Aorta (tissue), 5 donors: ENCODE data around the gene CELF5. TPM values are rescaled to one million over a fixed set of nuclear protein-coding genes. Genes with fewer than 3 reads are reported as not detected.
A peak's percentile ranks its signal among the peaks of the same experiment; 100 is the strongest.
"Not testable (repeated sequence)": the region's sequence is repeated elsewhere in the genome, so short reads cannot be mapped to it uniquely, and the experiment has no call there.

ENCODE experiments used
- ATAC-seq: fragments of 200-7000 bp; cut with Tn5 transposase; one replicate; pipeline ENCODE4 v1.9.1; 2022; ENCODE audit warnings: moderate library complexity; ENCODE audit not compliant: low FRiP score
- DNase-seq, 2 donors: peaks; one replicate each; pipeline ENCODE4 v3.0.0-alpha.2; 2020
- H3K27ac ChIP-seq, 2 donors: one replicate each; pipeline ENCODE4 v1.5.1; 2013; ENCODE audit warnings: low read length in 2 of 2, mild to moderate bottlenecking in 2 of 2, moderate library complexity in 2 of 2, control low read depth in 1 of 2, inconsistent platforms in 1 of 2, low read depth in 1 of 2
- H3K27me3 ChIP-seq, 2 donors: one replicate each; pipeline ENCODE4 v1.6.1; 2013; ENCODE audit warnings: control low read depth in 1 of 2, low read length in 1 of 2, mild to moderate bottlenecking in 1 of 2, moderate library complexity in 1 of 2; ENCODE audit not compliant: insufficient read depth in 2 of 2, control insufficient read depth in 1 of 2
- H3K36me3 ChIP-seq, 2 donors: one replicate each; pipeline ENCODE4 v1.6.1; 2013; ENCODE audit warnings: control low read depth in 1 of 2, low read length in 1 of 2, mild to moderate bottlenecking in 1 of 2; ENCODE audit not compliant: insufficient read depth in 2 of 2, control insufficient read depth in 1 of 2
- H3K4me1 ChIP-seq, 2 donors: one replicate each; pipeline ENCODE4 v1.6.1; 2013; ENCODE audit warnings: low read length in 2 of 2, control low read depth in 1 of 2, mild to moderate bottlenecking in 1 of 2, moderate library complexity in 1 of 2; ENCODE audit not compliant: insufficient read depth in 2 of 2, control insufficient read depth in 1 of 2
- H3K4me3 ChIP-seq, 2 donors: one replicate each; pipeline ENCODE4 v1.5.1; 2013; ENCODE audit warnings: low read length in 2 of 2, control low read depth in 1 of 2, mild to moderate bottlenecking in 1 of 2
- H3K9me3 ChIP-seq: one replicate; pipeline ENCODE4 v1.6.1; 2013; ENCODE audit warnings: mild to moderate bottlenecking, low read length; ENCODE audit not compliant: control insufficient read depth
- WGBS, 2 donors: extraction: QIAGEN DNeasy Blood & Tissue Kit; methylation state at CpG; one replicate each; pipeline ENCODE4 v1.1.7; 2013; 5-methylcytosine and 5-hydroxymethylcytosine counted together
- intact Hi-C, 2 donors: fragments of 100-400 bp; cut with DNase I; formaldehyde crosslinking; loops; one replicate each; pipeline versions ENCODE4 v1.14.2 to v1.15.0; 2022
- polyA plus RNA-seq, 2 donors: library from polyadenylated mRNA; stranded (reverse); fragments of 200-250 nt; gene quantifications; one replicate each; pipeline ENCODE4 v1.2.3, GENCODE V29; 2013
- total RNA-seq, 2 donors: library from RNA; stranded (reverse); fragmentation: NEBNext Ultra II Directional; extraction: Animal tissue kit (Norgen Biotek cat#: 25700); gene quantifications; one replicate each; pipeline ENCODE4 v1.2.1, GENCODE V29; 2021
- donor health status: healthy with polysubstance abuse.
- donor health status: Bipolar disorder and iron deficiency.
- donor health status: DM: no; HTN: no; CAD: no.
- donor health status: DM: no; HTN: no; CAD: no.
- donor health status: DM: yes; HTN: yes; CAD: no.

Gene CELF5
- total and polyA plus RNA-seq, 4 donors: 0.08 TPM; not detected in 3

DNA sequence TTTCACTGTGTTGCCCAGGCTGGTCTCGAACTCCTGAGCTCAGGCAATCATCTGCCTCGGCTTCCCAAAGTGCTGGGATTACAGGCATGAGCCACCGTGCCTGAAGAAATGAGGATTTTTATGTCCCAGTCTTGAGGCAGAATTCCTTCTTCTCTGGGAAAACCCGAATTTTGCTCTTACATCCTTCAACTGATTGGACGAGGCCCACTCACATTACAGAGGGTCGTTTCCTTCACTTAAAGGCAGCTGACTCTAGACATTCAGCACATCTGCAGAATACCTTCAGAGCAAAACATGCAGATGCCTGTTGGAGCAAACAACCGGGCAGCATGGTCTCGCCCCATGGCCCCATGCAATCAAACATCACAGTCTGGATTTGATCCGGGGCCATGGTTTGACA lies 105.6 kb downstream of the CELF5 start:
- Histone ChIP-seq H3K4me1 (no peaks in the 10 kb centered on the region), H3K27ac (no peak overlapping the region), H3K9me3 (no peaks in the 10 kb centered on the region), H3K27me3 (no peaks in the 10 kb centered on the region), H3K36me3 (no peaks in the 10 kb centered on the region), H3K4me3 (no peak overlapping the region)
- no peak for DNase-seq
- ATAC-seq: no peak
- whole genome bisulfite sequencing, 2 donors: 88% methylated on average over 9 of the region's 9 CpGs
- intact Hi-C loops: no loop called here

DNA sequence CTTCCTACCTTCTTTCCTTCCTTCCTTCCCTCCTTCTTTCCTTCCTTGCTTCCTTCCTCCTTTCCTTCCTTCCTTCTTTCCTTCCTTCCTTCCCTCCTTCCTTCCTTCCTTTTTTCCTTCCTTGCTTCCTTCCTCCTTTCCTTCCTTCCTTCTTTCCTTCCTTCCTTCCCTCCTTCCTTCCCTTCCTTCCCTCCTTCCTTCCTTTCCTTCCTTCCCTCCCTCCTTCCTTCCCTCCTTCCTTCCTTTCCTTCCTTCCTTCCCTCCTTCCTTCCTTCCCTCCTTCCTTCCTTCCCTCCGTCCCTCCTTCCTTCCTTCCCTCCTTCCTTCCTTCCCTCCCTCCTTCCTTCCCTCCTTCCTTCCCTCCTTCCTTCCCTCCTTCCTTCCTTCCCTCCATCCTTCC lies 107.8 kb downstream of the CELF5 start:
- ATAC-seq, H3K36me3 ChIP-seq, H3K27me3 ChIP-seq, H3K9me3 ChIP-seq, H3K4me1 ChIP-seq, DNase-seq, H3K27ac ChIP-seq, intact Hi-C loops, H3K4me3 ChIP-seq: not testable (repeated sequence)
- WGBS, 2 donors: 90 to 91% methylated on average over 1 of the region's 1 CpG

DNA sequence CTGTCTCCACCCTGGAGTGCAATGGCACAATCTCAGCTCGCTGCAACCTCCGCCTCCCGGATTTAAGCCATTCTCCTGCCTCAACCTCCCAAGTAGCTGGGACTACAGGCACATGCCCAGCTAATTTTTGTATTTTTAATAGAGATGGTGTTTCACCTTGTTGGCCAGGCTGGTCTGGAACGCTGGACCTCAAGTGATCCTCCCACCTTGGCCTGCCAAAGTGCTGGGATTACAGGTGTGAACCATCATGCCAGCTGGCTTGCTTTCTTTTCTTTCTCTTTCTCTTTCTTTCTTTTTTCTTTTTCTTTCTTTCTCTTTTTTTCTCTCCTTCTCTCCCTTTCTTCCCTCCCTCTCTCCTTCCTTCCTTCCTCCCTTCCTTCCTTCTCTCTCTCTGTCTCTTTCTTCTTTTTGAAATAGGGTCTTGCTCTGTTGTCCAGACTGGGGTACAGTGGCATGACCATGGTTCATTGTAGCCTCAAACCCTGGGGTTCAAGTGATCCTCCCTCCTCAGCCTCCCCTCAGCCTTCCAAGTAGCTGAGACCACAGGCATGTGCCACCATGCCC lies 108.6 kb downstream of the CELF5 start:
- H3K4me1 ChIP-seq: peaks cover 0 to 2% of the 10 kb centered on the region in 2 donors
- no peaks in the 10 kb centered on the region for H3K27me3 ChIP-seq
- H3K4me3 ChIP-seq: no peak overlapping the region
- intact Hi-C loops: no loop called here
- WGBS, 2 donors: 85 to 86% methylated on average over 4 of the region's 4 CpGs
- ATAC-seq: no peak
- no peak for DNase-seq
- H3K36me3 ChIP-seq: no peaks in the 10 kb centered on the region
- no peaks in the 10 kb centered on the region for H3K9me3 ChIP-seq
- H3K27ac ChIP-seq: no peak overlapping the region

DNA sequence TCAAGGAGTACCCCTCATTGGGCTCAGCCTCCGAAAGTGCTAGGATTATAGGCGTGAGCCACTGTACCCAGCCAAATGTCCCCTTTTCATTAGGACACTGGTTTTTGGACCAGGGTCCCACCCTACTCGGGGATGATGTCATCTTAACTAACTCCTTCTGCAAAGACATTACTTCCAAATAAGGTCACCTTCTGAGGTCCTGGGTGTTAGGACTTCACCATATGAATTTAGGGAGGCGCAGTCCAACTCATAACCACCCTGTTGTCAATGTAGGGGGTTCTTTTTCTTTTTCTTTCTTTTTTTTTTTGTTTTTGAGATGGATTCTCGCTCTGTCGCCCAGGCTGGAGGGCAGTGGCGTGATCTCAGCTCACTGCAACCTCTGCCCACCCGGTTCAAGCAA lies 109.2 kb downstream of the CELF5 start:
- WGBS, 2 donors: 76 to 78% methylated on average over 8 of the region's 8 CpGs
- DNase-seq (no peak), ATAC-seq (no peak)
- Histone ChIP-seq H3K4me1 (peaks cover 0 to 3% of the 10 kb centered on the region in 2 donors), H3K9me3 (no peaks in the 10 kb centered on the region), H3K27me3 (no peaks in the 10 kb centered on the region), H3K4me3 (no peak overlapping the region), H3K27ac (no peak overlapping the region), H3K36me3 (no peaks in the 10 kb centered on the region)
- intact Hi-C loops: no loop called here

DNA sequence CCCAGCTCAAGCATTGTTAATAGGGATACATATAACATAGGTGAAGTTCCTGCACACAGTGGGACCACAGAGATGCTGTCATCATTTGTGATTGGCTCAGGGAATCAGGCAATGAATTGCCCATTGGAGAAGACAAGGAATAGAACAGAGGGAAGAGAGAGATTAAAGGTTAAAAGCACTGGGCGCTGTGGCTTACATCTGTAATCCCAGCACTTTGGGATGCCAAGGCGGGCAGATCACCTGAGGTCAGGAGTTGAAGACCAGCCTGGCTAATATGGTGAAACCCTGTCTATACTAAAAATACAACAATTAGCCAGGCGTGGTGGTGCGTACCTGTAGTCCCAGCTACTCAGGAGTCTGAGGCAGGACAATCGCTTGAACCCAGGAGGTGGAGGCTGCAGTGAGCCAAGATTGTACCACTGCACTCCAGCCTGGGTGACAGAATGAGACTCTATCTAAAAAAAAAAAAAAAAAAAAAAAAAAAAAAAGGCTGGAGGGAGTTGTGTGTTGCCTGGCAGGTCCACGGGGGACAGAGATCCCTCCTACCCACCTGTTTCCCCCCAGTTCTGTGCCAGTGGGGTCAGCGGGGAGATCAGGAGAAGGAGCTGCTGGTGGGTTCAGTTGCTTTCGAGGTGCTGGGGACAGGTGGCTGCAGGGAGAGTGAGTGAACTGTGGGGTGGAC lies 110.4 kb downstream of the CELF5 start:
- H3K27ac ChIP-seq: peak overlapping the region in 1 of 2 donors; percentile 97
- not testable (repeated sequence) for DNase-seq, H3K4me1 ChIP-seq, H3K4me3 ChIP-seq, H3K9me3 ChIP-seq, ATAC-seq, H3K27me3 ChIP-seq, H3K36me3 ChIP-seq
- 81 to 82% methylated on average over 8 of the region's 8 CpGs for WGBS, 2 donors
- intact Hi-C loops: loop anchor here in 1 of 2 donors (5.0 kb wide), 2 partner anchors 92 to 122 kb away; no protein-coding TSS in a partner anchor

DNA sequence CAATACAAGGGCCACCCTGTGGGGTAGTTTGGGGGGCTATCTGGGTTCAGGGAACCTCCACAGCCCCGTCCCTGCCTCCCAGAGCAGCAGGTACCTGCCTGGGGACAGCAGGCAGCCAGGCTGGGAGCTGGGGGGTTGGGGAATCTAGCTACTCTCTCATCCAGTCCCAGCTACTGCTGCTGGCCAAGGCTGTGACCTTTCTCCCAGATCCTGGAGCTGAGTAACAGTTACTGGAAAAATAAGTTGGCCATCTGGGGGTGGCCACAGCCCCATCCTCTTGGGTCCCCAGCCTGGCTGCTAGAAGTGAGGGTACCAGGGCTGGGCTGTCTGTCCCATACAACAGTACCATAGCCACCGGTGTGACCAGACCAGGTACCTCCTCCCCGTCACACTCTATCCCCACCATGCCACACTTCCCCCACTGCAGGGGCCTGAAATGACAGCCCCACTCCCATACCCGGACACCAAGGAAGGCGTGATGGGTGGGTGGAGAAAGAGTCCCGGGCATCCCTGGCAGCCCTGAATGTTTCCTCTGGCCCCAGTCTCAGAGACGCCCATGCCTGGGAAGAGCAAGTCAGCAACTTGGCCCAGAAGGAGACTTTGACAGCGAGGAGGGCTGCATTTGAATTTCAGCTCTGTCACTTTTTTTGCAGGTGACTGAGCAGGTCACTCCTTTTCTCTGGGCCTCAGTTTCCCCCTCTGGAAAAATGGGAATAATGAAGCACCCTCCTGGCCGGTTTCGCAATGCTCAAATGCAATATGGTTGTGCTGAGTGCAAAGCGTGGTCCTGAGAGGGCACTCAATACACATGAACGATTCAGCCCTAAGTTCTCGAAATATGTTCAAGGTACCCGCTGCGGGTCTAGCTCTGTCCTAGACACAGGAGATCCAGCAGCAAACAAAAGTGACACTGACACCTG lies 111.2 kb downstream of the CELF5 start:
- Histone ChIP-seq H3K27me3 (no peaks in the 10 kb centered on the region), H3K36me3 (no peaks in the 10 kb centered on the region), H3K9me3 (no peaks in the 10 kb centered on the region), H3K4me3 (no peak overlapping the region), H3K4me1 (peaks cover 0 to 4% of the 10 kb centered on the region in 2 donors), H3K27ac (peak overlapping the region; percentile 57 to 97)
- ATAC-seq: peak; percentile 62
- 56 to 57% methylated on average over 15 of the region's 15 CpGs for WGBS, 2 donors
- intact Hi-C loops: loop anchor here in 1 of 2 donors (2.0 to 5.0 kb wide), 3 partner anchors 69 to 122 kb away; no protein-coding TSS in a partner anchor
- peak in 1 of 2 donors; percentile 81 for DNase-seq

DNA sequence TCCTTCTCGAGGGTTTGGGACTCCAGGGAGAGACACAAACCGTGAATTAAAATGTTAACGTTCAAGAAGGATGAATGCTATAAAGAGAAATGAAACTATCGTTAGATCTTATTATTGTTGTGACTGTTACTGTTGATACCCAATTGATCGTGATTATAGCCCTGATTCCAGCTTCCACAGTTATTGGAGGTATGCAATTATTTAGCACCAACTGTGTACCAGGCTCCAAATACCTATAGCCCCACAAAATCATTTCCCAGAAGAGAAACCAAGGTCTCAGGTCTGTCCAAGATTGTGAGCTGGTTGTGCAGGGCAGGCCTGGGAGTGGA lies 111.9 kb downstream of the CELF5 start:
- Histone ChIP-seq H3K9me3 (no peaks in the 10 kb centered on the region), H3K36me3 (no peaks in the 10 kb centered on the region), H3K4me3 (no peak overlapping the region), H3K27me3 (no peaks in the 10 kb centered on the region), H3K4me1 (peaks cover 0 to 4% of the 10 kb centered on the region in 2 donors), H3K27ac (peak overlapping the region; percentile 4 to 97)
- ATAC-seq (no peak), DNase-seq (no peak)
- intact Hi-C loops: loop anchor here in 1 of 2 donors (2.0 to 5.0 kb wide), 3 partner anchors 68 to 121 kb away; no protein-coding TSS in a partner anchor
- WGBS, 2 donors: 13 to 17% methylated on average over 5 of the region's 5 CpGs

DNA sequence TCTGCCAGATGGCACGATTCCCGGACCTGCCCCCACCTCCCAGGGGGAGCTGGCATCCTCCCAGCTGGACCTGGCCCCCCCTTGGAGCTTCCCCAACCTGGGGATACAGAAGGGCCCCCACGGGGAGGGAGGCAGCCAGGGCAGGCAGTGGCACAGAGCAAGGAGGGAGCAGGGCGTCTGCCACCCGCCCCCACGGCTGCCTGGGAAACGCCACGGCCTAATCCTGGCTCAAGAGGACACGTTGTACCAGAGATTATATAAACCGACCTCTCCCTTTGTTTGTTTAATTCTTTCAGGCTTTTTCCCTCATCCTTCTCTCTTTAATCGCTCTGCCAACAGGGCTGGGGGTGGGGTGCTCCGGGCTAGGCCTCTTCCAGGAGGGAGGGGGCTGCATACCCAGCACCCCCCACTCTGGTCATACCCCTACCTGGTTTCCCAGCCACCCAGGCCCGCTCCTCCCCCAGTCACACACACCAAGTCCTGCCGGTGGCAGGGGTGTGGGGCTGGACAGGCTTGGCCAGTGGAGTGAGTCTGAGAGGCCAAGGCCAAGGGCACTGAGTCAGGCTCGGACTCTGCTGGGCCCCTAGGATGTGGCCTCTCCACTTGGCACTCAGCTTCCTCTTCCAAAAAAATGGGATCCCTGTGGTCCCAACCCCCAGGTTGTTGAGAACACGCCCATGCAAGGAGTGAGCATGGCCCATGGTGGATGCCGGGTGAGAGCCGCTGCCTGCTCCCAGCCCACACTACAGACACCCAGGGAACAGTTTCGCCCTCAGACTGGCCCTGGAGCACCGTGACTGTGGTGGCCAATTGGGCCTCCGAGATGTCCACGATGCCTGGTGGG lies 112.4 kb downstream of the CELF5 start:
- Histone ChIP-seq H3K9me3 (no peaks in the 10 kb centered on the region), H3K4me1 (peaks cover 0 to 4% of the 10 kb centered on the region in 2 donors), H3K27ac (peak overlapping the region; percentile 98), H3K27me3 (no peaks in the 10 kb centered on the region), H3K36me3 (no peaks in the 10 kb centered on the region), H3K4me3 (no peak overlapping the region)
- 3 to 8% methylated on average over 22 of the region's 22 CpGs for WGBS, 2 donors
- ATAC-seq (peak; percentile 93), DNase-seq (peak; percentile 93 to 96)
- intact Hi-C loops: loop anchor here in 1 of 2 donors (2.0 to 5.0 kb wide), 3 partner anchors 68 to 120 kb away; no protein-coding TSS in a partner anchor
